HCT116 (cell line): ENCODE results near the gene MYL12B.

Experiments
- CTCF ChIP-seq, 3 experiments: fragments of 200-600 bp in 1 of 3; sonication (generic) in 1 of 3; IDR thresholded peaks in 2 of 3; conservative IDR thresholded peaks in 1 of 3; 2 replicates each; pipeline ENCODE4 v1.5.1; 2012 to 2017; ENCODE audit warnings: low read depth in 2 of 3, low read length in 2 of 3, antibody characterized with exemption in 1 of 3, borderline replicate concordance in 1 of 3, control low read depth in 1 of 3, mild to moderate bottlenecking in 1 of 3, mixed read lengths in 1 of 3, mixed run types in 1 of 3, moderate library complexity in 1 of 3; ENCODE audit not compliant: insufficient read depth in 1 of 3
- ELF1 ChIP-seq: IDR thresholded peaks from 2 replicates; pipeline ENCODE4 v1.6.1; 2012; ENCODE audit warnings: low read depth, borderline replicate concordance
- EZH2phosphoT487 ChIP-seq: fragments of 200-600 bp; IDR thresholded peaks from 2 replicates; pipeline ENCODE4 v1.6.1; 2018; ENCODE audit warnings: antibody characterized with exemption, borderline replicate concordance
- JUND ChIP-seq: IDR thresholded peaks from 2 replicates; pipeline ENCODE4 v1.6.1; 2012
- POLR2A ChIP-seq: IDR thresholded peaks from 2 replicates; pipeline ENCODE4 v1.7.0; 2011; ENCODE audit warnings: borderline replicate concordance; ENCODE audit not compliant: insufficient read depth, insufficient read length; ENCODE audit errors: extremely low read depth
- ZNF274 ChIP-seq: fragments of 200-500 bp; sonication (Bioruptor generic); IDR thresholded peaks from 2 replicates; pipeline ENCODE4 v1.6.1; 2014; ENCODE audit warnings: mild to moderate bottlenecking, low read depth, low read length, inconsistent platforms

- no peak for TF ChIP-seq CTCF (IDR thresholded peaks at IDR 0.05 in 2 of 3, conservative IDR thresholded peaks at IDR 0.05 in 1 of 3; ENCODE audit: borderline replicate concordance in 1 of 3, insufficient read depth in 1 of 3, low read depth in 2 of 3, low read length in 2 of 3)
- no peak for TF ChIP-seq EZH2phosphoT487
- no peak for TF ChIP-seq JUND
- no peak for TF ChIP-seq ELF1
- TF ChIP-seq POLR2A: no peak
- no peak for TF ChIP-seq ZNF274
These were observed 16.8 kb upstream of the MYL12B start for GRCh38 chr18:3245185-3245564.
